ENCODE measurements around the gene NCAPH2.

NCAPH2 gene

DNA sequence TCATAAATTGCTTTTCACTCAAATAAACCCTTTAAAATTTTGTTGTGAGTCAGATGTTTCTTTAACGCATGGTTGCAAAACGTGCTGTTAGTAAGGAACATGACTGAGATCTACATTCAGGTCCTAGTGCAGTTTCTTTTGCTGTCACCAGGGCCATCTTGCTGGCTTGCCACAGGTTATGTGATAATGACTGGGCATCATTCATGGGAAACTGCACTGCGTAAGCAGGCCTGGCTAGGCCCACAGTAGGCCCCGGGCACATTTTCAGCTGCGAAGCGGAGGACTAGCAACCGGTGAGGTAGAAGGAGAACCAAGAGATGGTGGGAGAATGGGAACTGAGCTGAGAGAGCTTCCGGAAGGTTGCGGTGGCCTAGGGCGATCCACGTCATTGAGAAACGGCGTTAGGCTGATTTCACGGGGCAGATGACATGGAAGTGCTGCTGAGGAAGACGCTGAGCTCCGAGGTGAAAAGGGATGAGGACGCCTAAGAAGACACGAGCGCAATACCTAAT is 34.4 kb downstream of the NCAPH2 start:
- H3K36me3 ChIP-seq (ENCODE audit: insufficient read depth, low read length) = no peaks in the 10 kb centered on the region
- DNase-seq (ENCODE audit: low read depth, low spot score) = no peak
- H3K9me3 ChIP-seq (ENCODE audit: low read depth, low read length) = no peaks in the 10 kb centered on the region
- H3K9ac ChIP-seq (ENCODE audit: insufficient read length) = no peak overlapping the region
- TF ChIP-seq FOXP2 (optimal IDR thresholded peaks at IDR 0.05; ENCODE audit: control extremely low read depth, extremely low read length, insufficient read depth) (no peak), POLR2AphosphoS5 (IDR thresholded peaks at IDR 0.05; ENCODE audit: borderline replicate concordance, low read depth, low read length) (no peak), EZH2 (IDR thresholded peaks at IDR 0.05) (no peak)
- H3K4me3 ChIP-seq = no peak overlapping the region
- H3K27ac ChIP-seq = 0 out of 2 replicates have a peak overlapping the region, but pooled peaks have one; percentile 0

DNA sequence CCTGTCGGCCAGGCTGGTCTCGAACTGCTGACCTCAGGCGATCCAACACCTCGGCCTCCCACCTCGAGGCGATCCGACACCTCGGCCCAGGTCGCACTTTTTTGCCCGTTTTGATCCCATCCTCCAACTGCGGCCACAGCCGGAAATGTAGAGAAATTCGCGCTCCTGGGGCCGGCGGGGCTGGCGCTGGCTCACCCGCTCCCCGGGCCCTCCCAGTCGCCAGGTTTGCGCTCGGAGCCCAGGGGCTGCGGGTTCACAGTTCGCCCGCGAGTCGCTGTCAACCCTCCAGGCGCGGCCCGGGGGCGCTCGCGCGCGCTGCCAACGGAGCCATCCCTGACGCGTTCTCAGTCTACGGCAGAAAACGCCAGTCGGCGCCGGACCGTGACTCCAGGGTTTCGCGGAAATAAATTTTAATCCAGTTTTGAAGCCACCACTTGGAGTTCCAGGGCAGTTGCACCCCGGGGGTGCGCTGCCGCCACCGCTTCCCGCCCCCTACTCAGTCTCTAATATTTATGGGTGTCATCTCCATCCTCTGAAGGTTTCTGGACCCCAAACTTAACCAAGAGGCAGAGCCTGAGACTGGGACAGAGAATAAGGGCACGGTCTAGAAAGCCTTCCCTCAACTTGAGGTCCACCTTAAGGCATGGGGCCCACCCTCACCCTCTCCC is 36.2 kb downstream of the NCAPH2 start:
- Histone ChIP-seq H3K9ac (ENCODE audit: insufficient read length) (no peak overlapping the region), H3K36me3 (ENCODE audit: insufficient read depth, low read length) (no peaks in the 10 kb centered on the region), H3K9me3 (ENCODE audit: low read depth, low read length) (no peaks in the 10 kb centered on the region), H3K27ac (no peak overlapping the region; the same call in 1 of the 2 replicates), H3K4me3 (no peak overlapping the region)
- no peak for DNase-seq (ENCODE audit: low read depth, low spot score)
- TF ChIP-seq EZH2 (IDR thresholded peaks at IDR 0.05) (no peak), POLR2AphosphoS5 (IDR thresholded peaks at IDR 0.05; ENCODE audit: borderline replicate concordance, low read depth, low read length) (no peak), FOXP2 (optimal IDR thresholded peaks at IDR 0.05; ENCODE audit: control extremely low read depth, extremely low read length, insufficient read depth) (no peak)

DNA sequence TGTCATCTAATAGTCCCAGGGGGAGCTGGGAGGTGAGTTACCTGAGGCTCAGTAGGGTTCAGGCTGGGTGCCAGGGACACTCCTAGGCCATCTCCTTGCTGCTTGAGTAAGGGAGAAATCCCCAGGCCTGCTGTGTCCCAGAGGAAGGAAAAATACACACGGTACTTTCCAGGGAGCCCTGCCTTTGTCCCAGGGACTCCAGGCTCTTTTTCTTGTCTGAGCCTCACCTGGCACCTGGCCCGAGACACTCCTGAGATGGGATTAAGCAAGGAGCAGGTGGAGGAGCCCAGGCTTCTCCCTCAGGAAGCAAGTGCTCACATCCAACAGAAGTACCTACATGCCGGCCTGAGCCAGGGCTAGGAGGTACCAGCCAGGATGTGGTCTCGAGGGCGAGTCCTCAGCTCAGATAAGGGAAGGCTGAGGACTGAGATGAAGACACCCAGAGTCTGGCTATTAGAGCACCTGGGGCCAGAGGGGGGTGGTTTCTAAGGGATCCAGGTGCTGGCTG is 36.8 kb downstream of the NCAPH2 start:
- H3K4me3 ChIP-seq = no peak overlapping the region
- no peak for DNase-seq (ENCODE audit: low read depth, low spot score)

DNA sequence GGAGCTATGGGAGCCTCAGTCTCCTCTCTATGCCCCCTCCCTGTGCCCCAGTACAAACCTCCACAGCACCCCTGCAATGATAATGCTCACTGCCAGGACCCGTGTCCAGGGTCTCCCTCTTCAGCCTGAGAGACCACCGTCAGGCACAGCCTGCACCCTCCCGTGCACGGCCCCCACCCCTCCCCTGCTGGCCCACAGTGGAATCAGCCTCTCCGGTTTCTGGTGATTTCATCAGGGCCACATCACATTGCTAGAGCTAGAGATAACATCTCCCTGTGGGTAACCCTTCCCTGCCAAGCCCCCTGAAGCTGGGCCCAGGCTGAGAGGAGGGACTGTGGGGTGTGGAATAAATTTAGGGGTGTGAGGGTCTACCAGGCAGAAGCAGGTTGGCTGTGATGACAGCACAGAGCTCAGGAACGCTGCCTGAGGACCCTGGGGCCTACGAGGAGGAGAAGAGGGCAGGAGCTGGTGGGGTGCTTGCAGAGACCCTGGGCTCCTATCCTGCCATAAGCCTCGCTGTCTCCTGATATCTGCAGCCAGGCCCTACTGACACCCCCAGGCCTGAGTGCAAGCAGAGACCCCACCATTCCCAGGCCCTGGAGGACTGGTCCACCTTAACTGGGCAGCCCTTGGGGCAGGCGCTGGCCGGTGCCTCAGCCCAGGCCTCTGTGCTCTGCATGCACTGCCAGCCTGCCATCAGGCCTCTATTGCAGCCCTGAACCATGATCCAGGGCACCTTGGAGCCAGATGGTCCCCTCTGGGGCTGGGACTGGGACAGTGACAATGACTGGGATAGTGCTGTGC is 37.7 kb downstream of the NCAPH2 start, which contains the start of gene KLHDC7B:
KLHDC7B (plus strand) TSS at position 378 of the 804 bp plus-strand sequence; CDS start at position 723, 345 bp downstream.
- Histone ChIP-seq H3K9me3 (ENCODE audit: low read depth, low read length) (no peaks in the 10 kb centered on the region), H3K36me3 (ENCODE audit: insufficient read depth, low read length) (no peaks in the 10 kb centered on the region), H3K4me3 (no peak within 1 kb of the TSS), H3K27ac (peak within 1 kb of the TSS; percentile 62; the same call in 1 of the 2 replicates), H3K9ac (ENCODE audit: insufficient read length) (peak within 1 kb of the TSS; percentile 62)
- DNase-seq (ENCODE audit: low read depth, low spot score) = no peak
- TF ChIP-seq EZH2 (IDR thresholded peaks at IDR 0.05) (no peak), FOXP2 (optimal IDR thresholded peaks at IDR 0.05; ENCODE audit: control extremely low read depth, extremely low read length, insufficient read depth) (no peak), POLR2AphosphoS5 (IDR thresholded peaks at IDR 0.05; ENCODE audit: borderline replicate concordance, low read depth, low read length) (no peak)

More for the DNA sequence above, 36.8 kb downstream of the NCAPH2 start:
- Histone ChIP-seq H3K27ac (peak overlapping the region; percentile 19; the same call in 1 of the 2 replicates), H3K9me3 (ENCODE audit: low read depth, low read length) (no peaks in the 10 kb centered on the region), H3K36me3 (ENCODE audit: insufficient read depth, low read length) (no peaks in the 10 kb centered on the region), H3K9ac (ENCODE audit: insufficient read length) (peak overlapping the region; percentile 45)
- TF ChIP-seq POLR2AphosphoS5 (IDR thresholded peaks at IDR 0.05; ENCODE audit: borderline replicate concordance, low read depth, low read length) (no peak), FOXP2 (optimal IDR thresholded peaks at IDR 0.05; ENCODE audit: control extremely low read depth, extremely low read length, insufficient read depth) (no peak), EZH2 (IDR thresholded peaks at IDR 0.05) (no peak)

DNA sequence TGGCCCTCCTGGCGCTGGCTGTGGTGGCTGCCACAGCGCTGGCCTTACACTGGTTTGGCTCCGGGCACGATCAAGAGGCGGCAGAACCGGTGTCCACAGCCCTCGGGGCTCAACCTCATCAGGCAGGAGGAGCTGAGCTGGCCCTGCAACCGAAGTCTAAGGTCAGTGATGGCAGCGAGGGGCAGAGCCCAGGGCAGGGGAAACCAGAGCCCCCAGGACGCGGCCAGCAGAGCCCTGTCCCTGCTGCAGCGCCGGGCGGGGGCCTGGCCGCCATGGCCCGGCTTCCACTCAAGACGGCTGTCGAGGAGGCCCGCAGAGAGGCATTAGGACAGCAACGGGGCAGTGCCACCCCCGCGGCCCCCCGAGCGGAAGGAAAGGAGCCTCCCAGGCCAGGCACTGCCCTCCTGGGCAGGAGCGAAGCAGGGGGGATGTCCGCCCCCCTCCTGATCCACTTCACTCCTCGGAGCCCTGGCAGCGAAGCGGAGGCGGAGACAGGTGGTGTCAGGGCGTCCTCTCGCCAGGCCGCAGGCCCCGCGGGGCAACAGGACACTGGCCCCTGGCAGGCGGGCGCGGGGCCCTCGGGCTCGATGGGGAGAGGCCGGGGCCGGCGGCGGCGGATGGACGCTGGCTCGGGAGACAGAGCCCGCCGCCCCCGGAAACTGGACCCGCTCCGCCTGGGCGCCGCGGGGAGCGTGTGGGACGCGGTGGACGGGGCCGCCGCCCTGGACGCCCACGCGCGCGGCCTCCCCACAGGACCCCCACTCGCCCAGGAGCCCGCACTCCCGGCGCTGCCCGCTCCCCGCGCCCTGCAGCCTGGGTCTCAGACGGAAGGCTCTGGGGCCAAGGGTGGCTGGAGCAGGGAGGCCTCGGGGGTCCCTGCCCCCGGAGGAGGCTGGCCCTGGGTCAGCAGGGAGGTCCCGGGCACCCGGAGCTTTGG is 38.6 kb downstream of the NCAPH2 start:
- H3K27ac ChIP-seq = peak overlapping the region; percentile 62; the same call in 1 of the 2 replicates
- H3K9ac ChIP-seq (ENCODE audit: insufficient read length) = peak overlapping the region; percentile 62
- no peak for DNase-seq (ENCODE audit: low read depth, low spot score)
- no peaks in the 10 kb centered on the region for H3K9me3 ChIP-seq (ENCODE audit: low read depth, low read length)
- TF ChIP-seq FOXP2 (optimal IDR thresholded peaks at IDR 0.05; ENCODE audit: control extremely low read depth, extremely low read length, insufficient read depth) (no peak), POLR2AphosphoS5 (IDR thresholded peaks at IDR 0.05; ENCODE audit: borderline replicate concordance, low read depth, low read length) (no peak)
- no peak overlapping the region for H3K4me3 ChIP-seq
- no peaks in the 10 kb centered on the region for H3K36me3 ChIP-seq (ENCODE audit: insufficient read depth, low read length)

DNA sequence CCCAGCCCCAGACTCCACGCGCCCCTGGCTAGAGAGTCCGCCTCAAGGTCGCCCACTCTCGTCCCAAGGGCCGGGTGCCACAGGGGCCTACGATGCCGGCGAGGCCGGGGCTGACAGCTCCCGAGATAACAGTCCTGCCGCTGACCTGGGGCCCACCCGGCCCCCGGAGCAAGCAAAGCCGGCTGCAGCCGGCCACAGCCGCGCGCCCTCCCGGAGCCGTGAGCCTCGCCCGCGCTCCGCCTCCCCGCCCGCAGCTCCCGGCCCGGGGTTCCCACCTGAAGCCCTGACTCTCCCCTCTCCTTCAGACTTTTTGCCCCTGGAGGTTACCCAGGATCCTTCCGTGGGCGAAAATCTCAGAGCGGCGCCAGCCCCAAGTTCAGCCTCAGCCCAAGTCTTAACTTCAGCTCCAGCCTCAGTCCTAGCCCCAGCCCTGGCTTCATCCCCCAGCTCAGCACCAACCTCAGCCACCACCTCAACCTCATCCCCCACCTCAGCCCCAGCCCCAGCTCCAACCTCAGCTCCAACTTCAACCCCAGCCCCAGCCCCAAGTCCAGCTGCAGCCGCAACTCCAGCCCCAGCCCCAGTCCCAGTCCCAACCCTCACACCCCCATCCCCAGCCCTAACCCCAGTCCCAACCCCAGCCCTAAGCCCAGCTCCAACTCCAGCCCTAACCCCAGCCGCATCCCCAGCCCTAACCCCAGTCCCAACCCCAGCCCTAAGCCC is 39.4 kb downstream of the NCAPH2 start:
- TF ChIP-seq EZH2 (IDR thresholded peaks at IDR 0.05) = no peak
- TF ChIP-seq FOXP2 (optimal IDR thresholded peaks at IDR 0.05; ENCODE audit: control extremely low read depth, extremely low read length, insufficient read depth) = no peak
- no peak for TF ChIP-seq POLR2AphosphoS5 (IDR thresholded peaks at IDR 0.05; ENCODE audit: borderline replicate concordance, low read depth, low read length)
- Histone ChIP-seq H3K36me3 (ENCODE audit: insufficient read depth, low read length) (no peaks in the 10 kb centered on the region), H3K9me3 (ENCODE audit: low read depth, low read length) (no peaks in the 10 kb centered on the region), H3K27ac (no peak overlapping the region), H3K9ac (ENCODE audit: insufficient read length) (no peak overlapping the region), H3K4me3 (no peak overlapping the region)
- DNase-seq (ENCODE audit: low read depth, low spot score) = no peak

Measured in SK-N-MC (cell line).